Measurements from ENCODE around the gene WDR4.

DNA sequence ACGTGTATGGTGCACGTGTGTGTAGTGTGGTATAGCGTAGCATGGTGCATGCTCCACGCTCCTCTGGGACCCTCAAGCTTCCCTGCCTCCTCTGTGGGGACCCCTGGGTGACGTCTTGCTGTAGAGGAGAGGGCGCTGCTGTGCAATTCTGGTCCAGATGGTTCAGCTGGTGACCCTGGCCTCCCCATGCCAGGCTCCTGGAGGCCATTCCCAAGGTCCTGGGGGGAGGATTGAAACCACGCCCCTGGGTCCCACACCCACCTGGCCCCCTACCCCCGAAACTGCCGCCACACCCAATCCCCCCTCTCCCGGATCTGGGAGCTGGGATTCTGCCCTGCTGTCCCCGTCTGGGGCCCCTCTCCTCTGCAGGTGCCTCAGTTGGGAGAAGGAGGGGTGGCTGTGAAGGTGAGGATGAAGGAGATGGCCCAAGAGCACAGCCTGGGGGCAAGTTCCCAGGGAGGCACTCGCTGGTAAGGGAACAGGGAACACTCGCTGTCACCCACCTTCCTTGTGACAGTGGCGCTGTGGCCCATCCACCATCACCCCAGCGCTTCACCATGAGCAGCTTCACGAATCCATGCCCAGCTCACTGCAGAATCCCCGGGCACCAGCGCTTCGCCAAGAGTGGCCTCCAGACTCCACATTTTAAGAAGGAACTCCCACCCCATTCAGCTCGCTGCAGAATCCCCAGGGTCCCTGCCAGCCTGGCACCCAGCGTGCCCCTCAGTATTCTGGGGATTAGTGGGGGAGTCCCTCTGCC lies 38.0 kb downstream of the WDR4 start:
- TF ChIP-seq, protein P1, sequence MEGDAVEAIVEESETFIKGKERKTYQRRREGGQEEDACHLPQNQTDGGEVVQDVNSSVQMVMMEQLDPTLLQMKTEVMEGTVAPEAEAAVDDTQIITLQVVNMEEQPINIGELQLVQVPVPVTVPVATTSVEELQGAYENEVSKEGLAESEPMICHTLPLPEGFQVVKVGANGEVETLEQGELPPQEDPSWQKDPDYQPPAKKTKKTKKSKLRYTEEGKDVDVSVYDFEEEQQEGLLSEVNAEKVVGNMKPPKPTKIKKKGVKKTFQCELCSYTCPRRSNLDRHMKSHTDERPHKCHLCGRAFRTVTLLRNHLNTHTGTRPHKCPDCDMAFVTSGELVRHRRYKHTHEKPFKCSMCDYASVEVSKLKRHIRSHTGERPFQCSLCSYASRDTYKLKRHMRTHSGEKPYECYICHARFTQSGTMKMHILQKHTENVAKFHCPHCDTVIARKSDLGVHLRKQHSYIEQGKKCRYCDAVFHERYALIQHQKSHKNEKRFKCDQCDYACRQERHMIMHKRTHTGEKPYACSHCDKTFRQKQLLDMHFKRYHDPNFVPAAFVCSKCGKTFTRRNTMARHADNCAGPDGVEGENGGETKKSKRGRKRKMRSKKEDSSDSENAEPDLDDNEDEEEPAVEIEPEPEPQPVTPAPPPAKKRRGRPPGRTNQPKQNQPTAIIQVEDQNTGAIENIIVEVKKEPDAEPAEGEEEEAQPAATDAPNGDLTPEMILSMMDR (conservative IDR thresholded peaks at IDR 0.05; ENCODE audit: low read depth, low read length): no peak
- TF ChIP-seq EZH2 (IDR thresholded peaks at IDR 0.05; ENCODE audit: low read length, unreplicated experiment): no peak
- no peak for TF ChIP-seq EZH2phosphoT487 (IDR thresholded peaks at IDR 0.05; ENCODE audit: borderline replicate concordance, low read length)

All from PC-3 (cell line).